Neuron (in vitro differentiated cells): ENCODE measurements around the gene SOD1.
A peak's percentile ranks its signal among the peaks of the same experiment; 100 is the strongest.
"Not testable (repeated sequence)": the region's sequence is repeated elsewhere in the genome, so short reads cannot be mapped to it uniquely, and the experiment has no call there.

ENCODE experiments used
- H2AFZ ChIP-seq: one replicate; pipeline ENCODE4 v1.6.1; 2013; ENCODE audit warnings: low read depth, mild to moderate bottlenecking, inconsistent platforms, low read length, moderate library complexity
- H3K27me3 ChIP-seq: one replicate; pipeline ENCODE4 v1.6.1; 2013; ENCODE audit warnings: low read length; ENCODE audit not compliant: insufficient read depth
- H3K36me3 ChIP-seq: one replicate; pipeline ENCODE4 v1.6.1; 2013; ENCODE audit warnings: low read length; ENCODE audit not compliant: insufficient read depth
- H3K4me1 ChIP-seq: one replicate; pipeline ENCODE4 v1.6.1; 2013; ENCODE audit warnings: low read length; ENCODE audit not compliant: insufficient read depth
- H3K4me3 ChIP-seq: 2 replicates; pipeline ENCODE4 v1.5.1; 2013; ENCODE audit warnings: mild to moderate bottlenecking, low read length, moderate library complexity
- H3K9me3 ChIP-seq: one replicate; pipeline ENCODE4 v1.6.1; 2013; ENCODE audit warnings: low read length

SOD1 gene

GRCh38 chr21:31660591-31660990 lies 1.1 kb downstream of the SOD1 start:
- peaks cover 8% of the 10 kb centered on the region for H3K4me1 ChIP-seq
- peak overlapping the region; percentile 72 for H3K4me3 ChIP-seq
- no peaks in the 10 kb centered on the region for H3K9me3 ChIP-seq
- peaks cover 16% of the 10 kb centered on the region for H3K36me3 ChIP-seq
- no peak overlapping the region for H2AFZ ChIP-seq
- no peaks in the 10 kb centered on the region for H3K27me3 ChIP-seq

GRCh38 chr21:31663584-31664249 lies 4.2 kb downstream of the SOD1 start:
- H3K4me1 ChIP-seq: peaks cover 8% of the 10 kb centered on the region
- H3K36me3 ChIP-seq: peaks cover 41% of the 10 kb centered on the region
- no peak overlapping the region for H2AFZ ChIP-seq
- no peak overlapping the region for H3K4me3 ChIP-seq
- H3K27me3 ChIP-seq: no peaks in the 10 kb centered on the region
- no peaks in the 10 kb centered on the region for H3K9me3 ChIP-seq

GRCh38 chr21:31665397-31665796 lies 5.9 kb downstream of the SOD1 start:
- Histone ChIP-seq H2AFZ (no peak overlapping the region), H3K36me3 (peaks cover 54% of the 10 kb centered on the region), H3K4me3 (no peak overlapping the region), H3K9me3 (no peaks in the 10 kb centered on the region), H3K4me1 (peaks cover 8% of the 10 kb centered on the region), H3K27me3 (no peaks in the 10 kb centered on the region)

GRCh38 chr21:31665869-31666268 lies 6.4 kb downstream of the SOD1 start:
- H3K27me3 ChIP-seq, H3K4me3 ChIP-seq, H2AFZ ChIP-seq, H3K9me3 ChIP-seq, H3K4me1 ChIP-seq: not testable (repeated sequence)
- peaks cover 59% of the 10 kb centered on the region for H3K36me3 ChIP-seq

GRCh38 chr21:31666445-31667010 lies 7.0 kb downstream of the SOD1 start:
- Histone ChIP-seq H3K9me3 (no peaks in the 10 kb centered on the region), H3K27me3 (no peaks in the 10 kb centered on the region), H3K4me1 (no peaks in the 10 kb centered on the region), H3K36me3 (peaks cover 65% of the 10 kb centered on the region), H3K4me3 (no peak overlapping the region), H2AFZ (no peak overlapping the region)

DNA sequence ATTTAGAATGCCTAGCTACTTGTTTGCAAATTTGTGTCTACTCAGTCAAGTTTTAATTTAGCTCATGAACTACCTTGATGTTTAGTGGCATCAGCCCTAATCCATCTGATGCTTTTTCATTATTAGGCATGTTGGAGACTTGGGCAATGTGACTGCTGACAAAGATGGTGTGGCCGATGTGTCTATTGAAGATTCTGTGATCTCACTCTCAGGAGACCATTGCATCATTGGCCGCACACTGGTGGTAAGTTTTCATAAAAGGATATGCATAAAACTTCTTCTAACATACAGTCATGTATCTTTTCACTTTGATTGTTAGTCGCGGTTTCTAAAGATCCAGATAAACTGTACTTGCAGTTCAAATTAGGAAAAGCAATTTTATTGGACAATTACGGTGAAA lies 7.6 kb downstream of the SOD1 start:
- H3K27me3 ChIP-seq: no peaks in the 10 kb centered on the region
- H3K36me3 ChIP-seq: peaks cover 69% of the 10 kb centered on the region
- H3K4me1 ChIP-seq: no peaks in the 10 kb centered on the region

GRCh38 chr21:31667639-31668038 lies 8.1 kb downstream of the SOD1 start:
- Histone ChIP-seq H2AFZ (no peak overlapping the region), H3K4me3 (no peak overlapping the region), H3K27me3 (no peaks in the 10 kb centered on the region), H3K4me1 (no peaks in the 10 kb centered on the region), H3K36me3 (peaks cover 71% of the 10 kb centered on the region), H3K9me3 (no peaks in the 10 kb centered on the region)

More for the DNA sequence above, 7.6 kb downstream of the SOD1 start:
- Histone ChIP-seq H3K9me3 (no peaks in the 10 kb centered on the region), H2AFZ (no peak overlapping the region), H3K4me3 (no peak overlapping the region)

GRCh38 chr21:31668651-31669491 lies 9.4 kb downstream of the SOD1 start:
- Histone ChIP-seq H3K9me3 (no peaks in the 10 kb centered on the region), H3K27me3 (no peaks in the 10 kb centered on the region), H2AFZ (no peak overlapping the region), H3K4me3 (no peak overlapping the region), H3K36me3 (peaks cover 72% of the 10 kb centered on the region), H3K4me1 (no peaks in the 10 kb centered on the region)

DNA sequence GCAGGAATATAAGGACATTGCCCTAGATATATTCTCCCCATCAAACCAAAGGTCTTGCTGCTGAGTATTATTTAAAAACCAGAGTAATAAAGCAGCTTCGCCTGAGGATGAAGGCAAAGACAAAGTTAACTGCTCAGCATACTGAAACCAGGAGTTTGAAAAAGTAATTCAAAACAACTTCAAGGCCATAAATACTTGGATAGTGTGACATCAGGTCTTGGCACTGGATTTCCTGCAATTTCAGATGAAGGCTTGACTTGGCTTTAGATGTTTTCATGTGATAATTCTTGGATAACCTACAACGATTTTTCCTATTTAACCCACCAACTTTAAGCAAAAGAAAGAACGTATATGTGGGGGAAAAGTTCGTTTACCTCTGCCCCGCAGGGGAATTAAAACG lies 10.6 kb downstream of the SOD1 start:
- no peak overlapping the region for H3K4me3 ChIP-seq
- H3K36me3 ChIP-seq: peaks cover 66% of the 10 kb centered on the region
- no peaks in the 10 kb centered on the region for H3K9me3 ChIP-seq
- H3K4me1 ChIP-seq: no peaks in the 10 kb centered on the region
- H2AFZ ChIP-seq: no peak overlapping the region
- no peaks in the 10 kb centered on the region for H3K27me3 ChIP-seq

GRCh38 chr21:31671146-31671716 lies 11.7 kb downstream of the SOD1 start:
- no peak overlapping the region for H2AFZ ChIP-seq
- peaks cover 64% of the 10 kb centered on the region for H3K36me3 ChIP-seq
- H3K4me3 ChIP-seq: no peak overlapping the region
- no peaks in the 10 kb centered on the region for H3K27me3 ChIP-seq
- no peaks in the 10 kb centered on the region for H3K4me1 ChIP-seq
- H3K9me3 ChIP-seq: no peaks in the 10 kb centered on the region

DNA sequence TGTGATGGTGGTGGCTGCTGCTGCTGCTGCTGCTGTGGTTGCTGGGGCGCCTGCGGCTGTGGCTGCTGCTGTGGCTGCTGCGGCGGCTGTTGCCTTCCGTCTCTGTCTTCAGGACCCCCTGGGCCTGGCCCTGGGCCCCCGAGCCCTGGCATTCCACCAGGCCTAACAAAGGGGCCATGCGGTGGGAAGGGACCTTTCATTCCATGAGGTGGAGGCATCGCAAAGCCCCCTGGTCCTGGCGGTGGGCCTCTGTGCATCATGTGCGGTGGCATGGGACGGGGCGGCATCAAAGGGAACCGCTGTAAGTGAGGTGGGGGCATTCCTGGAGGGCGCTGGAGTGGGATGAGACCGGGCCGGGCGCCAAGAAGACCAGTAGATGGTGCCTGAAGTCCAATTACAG lies 12.4 kb downstream of the SOD1 start:
- Histone ChIP-seq H3K4me3 (no peak overlapping the region), H3K27me3 (no peaks in the 10 kb centered on the region), H3K9me3 (no peaks in the 10 kb centered on the region), H3K4me1 (no peaks in the 10 kb centered on the region), H2AFZ (no peak overlapping the region), H3K36me3 (peaks cover 57% of the 10 kb centered on the region)

- Histone ChIP-seq H3K4me1 (no peaks in the 10 kb centered on the region), H3K27me3 (no peaks in the 10 kb centered on the region), H3K36me3 (peaks cover 54% of the 10 kb centered on the region), H3K4me3 (no peak overlapping the region), H3K9me3 (no peaks in the 10 kb centered on the region), H2AFZ (no peak overlapping the region)
Measured at GRCh38 chr21:31673321-31673912, 13.9 kb downstream of the SOD1 start.

DNA sequence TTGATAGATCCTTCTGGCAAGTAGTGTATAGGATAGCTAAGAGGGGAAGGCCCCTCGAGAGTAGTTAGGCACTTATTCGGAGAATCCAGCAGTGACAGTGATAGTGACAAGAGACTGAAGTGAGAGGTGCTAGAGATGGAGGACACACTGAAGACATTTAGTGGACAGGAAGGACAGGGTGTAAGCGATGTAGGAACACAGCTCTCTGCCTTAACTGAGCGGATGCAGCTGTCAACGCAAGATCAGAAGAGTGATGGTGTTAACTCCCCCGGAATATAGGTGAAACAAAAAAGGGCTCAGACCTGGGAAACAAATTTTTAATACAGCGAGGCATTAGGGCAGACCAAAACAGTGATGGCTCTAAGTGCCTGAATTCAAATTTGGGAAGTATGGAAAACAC lies 15.8 kb downstream of the SOD1 start:
- Histone ChIP-seq H3K9me3 (no peaks in the 10 kb centered on the region), H3K36me3 (peaks cover 55% of the 10 kb centered on the region), H3K4me3 (no peak overlapping the region), H3K27me3 (no peaks in the 10 kb centered on the region), H2AFZ (no peak overlapping the region), H3K4me1 (no peaks in the 10 kb centered on the region)
